ENCODE measurements around the gene KIF1A.

KIF1A gene

GRCh38 chr2:240846873-240847595 lies 27.0 kb upstream of the KIF1A start:
- in situ Hi-C loops (cut with HindIII; ENCODE audit: low sequenced_read_pairs): loop anchor here (10.0 kb wide), 3 partner anchors 58 to 298 kb away; partner anchors contain the start of genes CROCC2 and PASK

GRCh38 chr2:240846309-240846708 lies 26.3 kb upstream of the KIF1A start:
- in situ Hi-C loops (cut with HindIII; ENCODE audit: low sequenced_read_pairs): loop anchor here (10.0 kb wide), 3 partner anchors 58 to 298 kb away; partner anchors contain the start of genes CROCC2 and PASK

GRCh38 chr2:240840435-240841060 lies 20.5 kb upstream of the KIF1A start:
- in situ Hi-C loops (cut with HindIII; ENCODE audit: low sequenced_read_pairs): loop anchor here (10.0 kb wide), 3 partner anchors 64 to 304 kb away; partner anchors contain the start of genes CROCC2 and PASK

GRCh38 chr2:240839152-240840143 lies 19.4 kb upstream of the KIF1A start:
- in situ Hi-C loops (cut with HindIII; ENCODE audit: low sequenced_read_pairs): loop anchor here (10.0 kb wide), 3 partner anchors 65 to 305 kb away; partner anchors contain the start of genes CROCC2 and PASK

GRCh38 chr2:240837621-240838020 lies 17.6 kb upstream of the KIF1A start:
- in situ Hi-C loops (cut with HindIII; ENCODE audit: low sequenced_read_pairs): no loop called here

GRCh38 chr2:240836781-240837467 lies 16.9 kb upstream of the KIF1A start:
- in situ Hi-C loops (cut with HindIII; ENCODE audit: low sequenced_read_pairs): no loop called here

GRCh38 chr2:240835528-240835927 lies 15.5 kb upstream of the KIF1A start:
- in situ Hi-C loops (cut with HindIII; ENCODE audit: low sequenced_read_pairs): no loop called here

- in situ Hi-C loops (cut with HindIII; ENCODE audit: low sequenced_read_pairs): no loop called here
Observed at GRCh38 chr2:240834377-240834975, 14.5 kb upstream of the KIF1A start.

GRCh38 chr2:240833724-240834285 lies 13.8 kb upstream of the KIF1A start:
- in situ Hi-C loops (cut with HindIII; ENCODE audit: low sequenced_read_pairs): no loop called here

- in situ Hi-C loops (cut with HindIII; ENCODE audit: low sequenced_read_pairs): no loop called here
Observed at GRCh38 chr2:240832921-240833494, 13.0 kb upstream of the KIF1A start.

- in situ Hi-C loops (cut with HindIII; ENCODE audit: low sequenced_read_pairs): no loop called here
Observed at GRCh38 chr2:240832205-240832727, 12.2 kb upstream of the KIF1A start.

GRCh38 chr2:240831594-240832204 lies 11.7 kb upstream of the KIF1A start:
- in situ Hi-C loops (cut with HindIII; ENCODE audit: low sequenced_read_pairs): no loop called here

GRCh38 chr2:240825476-240825875 lies 5.5 kb upstream of the KIF1A start:
- in situ Hi-C loops (cut with HindIII; ENCODE audit: low sequenced_read_pairs): loop anchor here (10.0 kb wide), 1 partner anchor 181 kb away; no protein-coding TSS in a partner anchor

- in situ Hi-C loops (cut with HindIII; ENCODE audit: low sequenced_read_pairs): loop anchor here (10.0 kb wide), 1 partner anchor 179 kb away; no protein-coding TSS in a partner anchor
Observed at GRCh38 chr2:240823449-240824336, 3.7 kb upstream of the KIF1A start.

- in situ Hi-C loops (cut with HindIII; ENCODE audit: low sequenced_read_pairs): loop anchor here (10.0 kb wide), 1 partner anchor 178 kb away; no protein-coding TSS in a partner anchor
Observed at GRCh38 chr2:240822280-240822847, 2.3 kb upstream of the KIF1A start.

- in situ Hi-C loops (cut with HindIII; ENCODE audit: low sequenced_read_pairs): loop anchor here (10.0 kb wide), 1 partner anchor 177 kb away; no protein-coding TSS in a partner anchor
Observed at GRCh38 chr2:240821429-240821778, 1.4 kb upstream of the KIF1A start.

All from DLD1 (cell line).